MM.1S (cell line): Measurements from ENCODE around the gene GTF2IRD1.
"Not testable (repeated sequence)": the region's sequence is repeated elsewhere in the genome, so short reads cannot be mapped to it uniquely, and the experiment has no call there.

ENCODE experiments used
- DNase-seq: peaks from one replicate; pipeline ENCODE4 v3.0.0-alpha.2; 2015
- H2AFZ ChIP-seq: fragments of 300-600 bp; sonication (generic); 2 replicates; pipeline ENCODE4 v1.6.0; 2016; ENCODE audit warnings: antibody characterized with exemption, low read length
- H3F3A ChIP-seq: fragments of 300-600 bp; sonication (generic); 2 replicates; pipeline ENCODE4 v1.6.1; 2016; ENCODE audit warnings: mild to moderate bottlenecking, antibody characterized with exemption, low read length, moderate library complexity, mixed read lengths; ENCODE audit not compliant: insufficient read depth
- H3K27ac ChIP-seq: fragments of 300-600 bp; sonication (generic); 2 replicates; pipeline ENCODE4 v1.5.1; 2016; ENCODE audit warnings: mild to moderate bottlenecking, low read length
- H3K27me3 ChIP-seq: fragments of 300-600 bp; sonication (generic); replicated peaks from 2 replicates; pipeline ENCODE4 v1.6.0; 2016; ENCODE audit warnings: low read length; ENCODE audit not compliant: insufficient read depth
- H3K36me3 ChIP-seq: fragments of 300-600 bp; sonication (generic); replicated peaks from 2 replicates; pipeline ENCODE4 v1.6.1; 2016; ENCODE audit warnings: mild to moderate bottlenecking, low read length, mixed read lengths; ENCODE audit not compliant: insufficient read depth
- H3K4me1 ChIP-seq: fragments of 300-600 bp; sonication (generic); 2 replicates; pipeline ENCODE4 v1.6.1; 2016; ENCODE audit warnings: low read length, mixed read lengths
- H3K4me2 ChIP-seq: fragments of 300-600 bp; sonication (generic); 2 replicates; pipeline ENCODE4 v1.6.0; 2016; ENCODE audit warnings: low read depth, low read length
- H3K4me3 ChIP-seq: fragments of 300-600 bp; sonication (generic); 2 replicates; pipeline ENCODE4 v1.5.1; 2016; ENCODE audit warnings: low read length, mixed read lengths
- H3K79me2 ChIP-seq: fragments of 300-600 bp; sonication (generic); 2 replicates; pipeline ENCODE4 v1.6.1; 2016; ENCODE audit warnings: mixed run types, low read length, mixed read lengths
- H3K9ac ChIP-seq: fragments of 300-600 bp; sonication (generic); 2 replicates; pipeline ENCODE4 v1.6.1; 2016; ENCODE audit warnings: low read length, mixed read lengths
- H3K9me2 ChIP-seq: fragments of 300-600 bp; sonication (generic); replicated peaks from 2 replicates; pipeline ENCODE4 v1.6.1; 2016; ENCODE audit warnings: mild to moderate bottlenecking, low read length, mixed read lengths; ENCODE audit not compliant: insufficient read depth
- H3K9me3 ChIP-seq: fragments of 300-600 bp; sonication (generic); replicated peaks from 2 replicates; pipeline ENCODE4 v1.6.1; 2016; ENCODE audit warnings: mild to moderate bottlenecking, low read length, mixed read lengths; ENCODE audit not compliant: insufficient read depth
- H4K20me1 ChIP-seq: fragments of 300-600 bp; sonication (generic); 2 replicates; pipeline ENCODE4 v1.6.1; 2016; ENCODE audit warnings: mild to moderate bottlenecking, low read length, moderate library complexity, mixed read lengths; ENCODE audit not compliant: insufficient read depth
- CTCF ChIP-seq: fragments of 300-600 bp; sonication (generic); IDR thresholded peaks from 2 replicates; pipeline ENCODE4 v1.5.1; 2016; ENCODE audit warnings: antibody characterized with exemption, low read length, mixed read lengths
- EZH2 ChIP-seq: fragments of 300-600 bp; sonication (generic); optimal IDR thresholded peaks from 2 replicates; pipeline ENCODE3; 2017; ENCODE audit warnings: low read depth, mild to moderate bottlenecking, antibody characterized with exemption, low read length, mixed read lengths
- EZH2phosphoT487 ChIP-seq: fragments of 300-600 bp; sonication (generic); IDR thresholded peaks from 2 replicates; pipeline ENCODE4 v1.6.1; 2018; ENCODE audit warnings: antibody characterized with exemption, low read length

GTF2IRD1 gene

GRCh38 chr7:74409571-74409970 lies 44.1 kb upstream of the GTF2IRD1 start:
- Histone ChIP-seq H4K20me1 (no peaks in the 10 kb centered on the region), H3K9ac (no peak overlapping the region), H3K4me2 (no peak overlapping the region), H3K27me3 (peaks cover 6% of the 10 kb centered on the region; the same call in 1 of the 2 replicates), H3F3A (no peaks in the 10 kb centered on the region), H3K9me3 (no peaks in the 10 kb centered on the region), H3K4me1 (no peaks in the 10 kb centered on the region), H3K79me2 (no peaks in the 10 kb centered on the region), H3K36me3 (no peaks in the 10 kb centered on the region), H3K4me3 (no peak overlapping the region), H3K27ac (no peak overlapping the region), H2AFZ (no peak overlapping the region), H3K9me2 (no peaks in the 10 kb centered on the region)
- TF ChIP-seq EZH2 (no peak), CTCF (no peak), EZH2phosphoT487 (no peak)
- no peak for DNase-seq

GRCh38 chr7:74410772-74411171 lies 42.9 kb upstream of the GTF2IRD1 start:
- no peaks in the 10 kb centered on the region for H3K9me2 ChIP-seq
- H3F3A ChIP-seq, result no peaks in the 10 kb centered on the region
- no peaks in the 10 kb centered on the region for H3K4me1 ChIP-seq
- no peak overlapping the region for H3K9ac ChIP-seq
- H3K4me2 ChIP-seq, result no peak overlapping the region
- no peaks in the 10 kb centered on the region for H3K27me3 ChIP-seq
- H3K79me2 ChIP-seq, result no peaks in the 10 kb centered on the region
- H3K27ac ChIP-seq, result no peak overlapping the region
- H3K4me3 ChIP-seq, result no peak overlapping the region
- TF ChIP-seq CTCF (no peak), EZH2 (no peak), EZH2phosphoT487 (no peak)
- no peaks in the 10 kb centered on the region for H3K9me3 ChIP-seq
- H4K20me1 ChIP-seq, result no peaks in the 10 kb centered on the region
- H2AFZ ChIP-seq, result no peak overlapping the region
- H3K36me3 ChIP-seq, result no peaks in the 10 kb centered on the region
- DNase-seq, result no peak

GRCh38 chr7:74411571-74411970 lies 42.1 kb upstream of the GTF2IRD1 start:
- H3K27ac ChIP-seq, H4K20me1 ChIP-seq, H3K36me3 ChIP-seq, H3K4me1 ChIP-seq, H3K79me2 ChIP-seq, H3K9ac ChIP-seq, DNase-seq, H3K9me3 ChIP-seq, H3K27me3 ChIP-seq, H3K4me2 ChIP-seq, H2AFZ ChIP-seq, H3K9me2 ChIP-seq, H3K4me3 ChIP-seq, H3F3A ChIP-seq: not testable (repeated sequence)

GRCh38 chr7:74412056-74412455 lies 41.6 kb upstream of the GTF2IRD1 start:
- H3K27me3 ChIP-seq, result no peaks in the 10 kb centered on the region
- no peak overlapping the region for H3K4me2 ChIP-seq
- DNase-seq, result no peak
- no peak overlapping the region for H3K27ac ChIP-seq
- H3F3A ChIP-seq, result no peaks in the 10 kb centered on the region
- H3K36me3 ChIP-seq, result no peaks in the 10 kb centered on the region
- no peaks in the 10 kb centered on the region for H3K9me2 ChIP-seq
- H3K9me3 ChIP-seq, result no peaks in the 10 kb centered on the region
- no peak for TF ChIP-seq EZH2
- TF ChIP-seq CTCF, result no peak
- no peak for TF ChIP-seq EZH2phosphoT487
- H2AFZ ChIP-seq, result no peak overlapping the region
- H3K4me1 ChIP-seq, result no peaks in the 10 kb centered on the region
- H3K9ac ChIP-seq, result no peak overlapping the region
- no peaks in the 10 kb centered on the region for H4K20me1 ChIP-seq
- no peak overlapping the region for H3K4me3 ChIP-seq
- H3K79me2 ChIP-seq, result no peaks in the 10 kb centered on the region
